GM19023 (cell line): ENCODE measurements around the gene RSPH6A.
"Not testable (repeated sequence)": the region's sequence is repeated elsewhere in the genome, so short reads cannot be mapped to it uniquely, and the experiment has no call there.

Experiments used
- ATAC-seq: cut with Tn5 transposase; IDR thresholded peaks from one replicate; pipeline ENCODE4 v1.9.1; 2021; ENCODE audit warnings: mild to moderate bottlenecking, moderate library complexity; ENCODE audit not compliant: unreplicated experiment

The RSPH6A gene

DNA sequence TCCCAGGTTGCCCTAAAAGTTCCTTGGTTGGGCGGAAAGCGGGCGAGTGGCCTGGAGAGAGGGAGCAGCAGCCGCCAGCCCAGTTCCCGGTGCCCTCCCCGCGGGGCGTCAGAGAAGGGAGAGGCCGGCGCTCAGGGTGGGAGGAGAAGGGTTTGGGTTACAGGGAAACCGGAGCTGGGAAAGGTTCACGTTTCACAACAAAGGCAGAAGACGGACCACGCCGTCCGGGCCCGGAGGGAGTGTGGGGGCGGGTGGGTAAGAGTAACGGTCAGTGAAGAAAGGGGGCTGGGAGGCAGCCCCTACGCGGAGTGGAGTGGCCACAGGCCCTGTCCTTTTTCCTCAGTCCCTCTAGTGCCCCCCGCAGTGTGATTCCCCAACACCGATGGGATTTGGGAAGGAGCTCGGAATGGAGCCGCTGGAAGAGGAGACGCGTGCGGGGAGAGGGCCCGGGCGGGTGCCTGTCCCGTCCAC, 47.7 kb downstream of the RSPH6A start:
- no peak for ATAC-seq

DNA sequence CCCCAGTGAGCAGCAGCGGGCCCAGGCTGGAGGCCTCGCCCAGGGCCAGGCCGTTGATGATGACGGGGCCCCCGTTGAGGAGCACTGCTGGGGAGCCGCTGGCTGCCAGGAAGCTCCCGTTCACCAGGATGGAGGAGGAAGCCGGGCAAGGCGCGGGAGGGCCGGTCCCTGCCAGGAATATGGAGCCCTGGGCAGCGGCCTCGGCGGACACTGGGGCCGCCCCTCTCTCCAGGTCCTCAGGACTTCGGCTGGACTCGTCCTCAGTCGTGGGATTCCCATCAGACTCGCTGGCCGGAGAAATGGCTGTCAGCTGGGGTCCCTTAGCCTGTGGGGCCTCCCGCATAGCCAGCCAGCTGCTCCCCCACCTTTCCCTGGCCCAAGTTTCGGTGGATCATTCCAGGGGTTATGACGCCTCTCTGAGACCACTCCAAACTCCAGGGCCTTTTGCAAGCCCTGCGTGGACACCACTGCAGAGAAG, 48.2 kb downstream of the RSPH6A start:
- ATAC-seq = no peak

DNA sequence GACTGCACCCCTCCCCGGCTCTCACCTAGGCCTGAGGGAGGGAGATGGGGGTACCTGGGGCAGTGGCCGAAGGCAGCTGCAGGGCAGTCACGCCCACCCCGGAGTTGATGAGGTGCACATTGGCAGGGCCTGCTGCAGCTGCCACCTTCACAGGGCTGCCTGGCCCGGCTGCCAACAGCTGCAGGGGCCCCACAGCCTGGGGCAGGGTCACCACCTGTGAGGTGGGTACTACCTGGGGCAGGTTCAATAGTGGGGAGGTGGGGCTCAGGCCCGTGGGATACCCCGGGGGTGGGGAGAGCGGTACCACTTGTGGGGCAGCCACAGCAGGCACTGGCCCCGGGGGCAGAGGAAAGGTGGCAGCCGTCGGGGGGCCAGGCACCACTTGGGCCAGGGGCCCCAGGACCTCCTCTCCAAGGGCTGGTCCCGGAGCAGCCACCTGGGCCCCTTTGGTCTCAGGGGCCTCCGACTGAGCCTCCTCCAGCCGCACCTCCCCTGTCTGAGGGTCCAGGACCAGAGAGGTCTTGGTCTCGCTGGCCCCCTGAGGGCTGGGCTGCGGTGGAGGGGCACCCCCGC, 48.7 kb downstream of the RSPH6A start:
- ATAC-seq = no peak

DNA sequence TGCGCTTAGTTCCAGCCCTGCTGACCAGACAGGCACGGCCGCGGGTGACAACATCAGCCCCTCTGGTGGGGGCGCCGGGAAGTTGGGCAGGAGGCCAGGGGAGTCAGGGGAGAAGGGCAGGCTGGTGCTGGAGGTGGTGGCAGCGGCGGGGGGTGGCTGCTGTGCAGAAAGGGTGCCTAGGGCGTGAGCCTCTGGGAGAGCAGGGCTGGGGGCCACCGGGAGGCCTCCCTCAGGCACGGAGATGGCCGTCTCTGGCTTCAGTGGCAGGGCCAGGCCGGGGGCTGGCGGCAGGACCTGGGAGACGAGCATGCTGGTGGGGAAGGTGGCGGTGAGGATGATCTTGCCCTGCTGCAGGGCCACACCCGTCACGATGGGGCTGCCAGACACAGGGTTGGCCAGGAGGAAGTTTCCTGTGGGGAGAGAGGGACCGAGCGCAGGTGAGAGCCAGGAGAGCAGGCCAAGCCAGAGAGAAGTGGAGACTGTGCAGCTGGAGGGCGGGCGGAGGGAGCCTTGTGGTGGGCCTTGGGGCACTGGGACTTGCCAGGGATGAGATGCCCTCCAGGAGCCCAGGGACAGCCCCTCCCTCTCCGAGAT, 49.3 kb downstream of the RSPH6A start:
- ATAC-seq = no peak

DNA sequence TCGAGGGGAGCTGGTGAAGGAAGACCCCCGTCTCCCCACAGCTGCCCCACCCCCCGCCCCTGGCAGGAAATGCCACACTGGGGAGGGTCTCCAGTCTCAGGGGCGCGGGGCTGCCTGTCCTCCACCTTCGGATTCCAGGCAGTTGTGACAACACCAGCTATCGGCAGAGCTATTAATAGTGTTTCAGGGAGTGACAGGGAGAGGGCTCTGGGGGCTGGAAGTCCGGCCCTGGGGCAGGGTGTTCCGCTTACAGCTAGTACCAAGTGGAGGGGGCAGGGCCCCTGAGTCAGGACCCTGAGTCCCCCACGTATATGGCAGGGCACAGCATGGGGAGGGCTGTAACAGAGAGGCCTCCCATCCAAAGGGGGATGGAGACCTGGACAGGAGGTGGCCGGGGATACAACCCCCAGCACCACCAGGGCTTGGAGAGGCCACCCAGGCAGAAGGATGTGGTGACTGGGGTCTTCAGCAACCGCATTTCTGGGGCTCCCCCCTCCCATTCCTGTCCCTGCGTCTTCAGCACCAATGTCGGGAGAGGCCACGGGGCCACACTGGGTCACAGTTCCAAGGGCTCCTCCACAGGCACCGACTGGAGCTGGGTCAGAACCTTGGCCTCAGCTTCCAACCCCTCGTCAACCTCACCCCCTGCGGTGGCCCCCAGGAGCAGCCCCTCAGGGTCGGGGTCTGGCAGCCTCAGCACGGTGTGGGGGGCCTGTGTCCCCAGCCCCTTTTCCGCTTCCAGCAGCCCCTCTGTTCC, 50.0 kb downstream of the RSPH6A start:
- no peak for ATAC-seq

DNA sequence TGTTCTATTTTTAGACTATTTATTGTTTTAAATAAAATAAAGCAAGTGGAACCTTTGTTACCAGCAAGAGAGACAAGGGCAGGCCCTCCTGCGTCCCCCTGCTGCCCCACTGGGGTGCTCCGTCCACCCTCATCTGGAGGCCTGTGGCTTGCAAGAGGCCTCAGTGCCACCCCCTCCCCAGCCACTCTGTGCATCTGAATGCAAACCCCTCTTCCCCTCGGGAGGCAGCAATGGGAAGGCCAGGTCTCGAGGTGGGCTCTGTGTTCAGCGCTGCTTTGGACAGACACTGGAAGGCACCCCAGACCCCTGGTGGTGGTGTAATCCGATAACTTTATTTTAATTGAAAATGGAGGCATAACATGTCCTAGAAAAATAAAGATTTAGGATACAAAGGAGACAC, 50.6 kb downstream of the RSPH6A start:
- ATAC-seq = no peak

DNA sequence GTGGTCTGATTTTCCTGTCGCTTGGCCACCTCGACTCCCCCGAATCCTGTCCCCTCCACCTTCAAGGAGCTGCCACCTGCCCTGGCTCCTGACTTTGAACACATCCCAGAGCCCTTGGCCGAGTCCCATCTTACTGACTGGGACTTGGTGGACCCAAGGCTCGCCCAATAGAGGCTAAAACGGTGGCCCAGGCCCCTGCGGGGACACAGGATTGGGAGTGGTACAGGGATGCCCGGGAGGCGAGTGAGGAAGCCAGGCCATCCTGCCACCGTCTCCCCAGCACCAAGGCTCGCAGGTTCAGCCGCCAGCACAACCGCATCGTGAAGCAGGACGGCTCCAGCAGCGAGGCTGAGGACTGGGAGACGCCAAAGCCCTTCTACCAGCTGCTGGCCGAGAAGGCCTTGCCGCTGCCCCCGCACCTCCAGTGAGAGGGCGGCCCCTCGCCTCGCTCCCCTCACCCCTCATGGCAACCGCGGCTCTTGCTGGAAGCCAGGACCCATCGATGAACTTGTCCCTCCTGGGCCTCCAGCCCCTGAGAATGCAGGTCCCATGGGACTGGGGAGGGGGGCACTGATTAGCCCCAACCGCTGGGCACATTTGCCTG, 51.3 kb downstream of the RSPH6A start:
- ATAC-seq = no peak

DNA sequence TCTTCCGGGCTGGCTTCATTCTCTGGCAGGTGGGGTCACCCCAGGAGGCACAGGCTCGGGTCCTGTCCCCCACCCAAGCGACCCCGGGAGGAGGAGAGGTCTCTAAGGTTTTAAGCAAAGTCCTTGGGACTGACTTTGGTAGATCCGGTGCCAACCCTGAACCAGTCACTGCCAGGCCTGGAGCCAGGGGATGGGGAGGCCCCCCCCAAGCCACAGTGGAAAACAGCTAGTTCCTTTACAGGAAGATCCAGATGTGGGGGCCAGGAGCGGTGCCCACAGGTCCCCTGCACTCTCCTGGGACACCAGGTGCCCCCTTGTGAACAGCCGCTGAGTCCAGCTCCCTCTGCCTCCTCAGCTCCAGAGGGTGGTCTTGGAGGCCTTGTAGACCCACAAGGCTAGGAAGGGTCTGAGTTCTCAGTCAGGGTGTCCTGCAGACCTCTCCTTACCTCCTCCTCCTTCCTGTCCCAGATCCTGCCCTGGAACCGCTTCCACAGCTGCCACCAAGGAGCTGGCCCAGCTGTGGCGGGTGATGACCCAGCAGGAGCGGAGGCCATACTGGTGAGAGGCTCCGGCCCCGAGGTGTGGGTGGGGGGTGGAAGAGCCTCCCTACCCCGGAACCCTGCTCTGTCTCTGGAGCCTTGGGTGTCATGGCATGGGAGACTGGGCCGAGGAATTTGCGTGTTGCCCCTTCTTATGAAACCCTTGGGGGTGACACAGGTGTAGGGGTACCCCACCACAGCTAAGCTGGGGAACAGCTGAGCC, 52.1 kb downstream of the RSPH6A start:
- no peak for ATAC-seq

DNA sequence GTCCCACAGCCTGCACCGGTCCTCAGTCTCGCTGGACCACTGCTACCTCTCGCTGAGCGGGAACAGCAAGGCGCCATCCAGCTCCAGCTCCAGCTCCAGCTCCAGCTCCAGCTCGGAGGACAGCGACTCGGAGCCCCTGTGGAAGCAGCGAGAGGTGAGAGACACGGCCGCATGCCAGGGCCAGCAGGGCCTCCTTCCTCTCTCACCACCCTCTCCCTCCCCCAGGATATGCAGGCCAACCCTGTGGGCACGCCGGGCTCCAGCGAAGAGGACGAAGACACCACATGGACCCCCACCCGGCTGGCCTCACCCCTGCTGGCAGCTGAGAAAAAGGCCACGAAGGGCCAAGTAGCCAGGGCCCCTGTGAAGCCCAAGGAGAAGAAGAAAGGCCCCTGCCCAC, 53.4 kb downstream of the RSPH6A start:
- ATAC-seq = no peak

DNA sequence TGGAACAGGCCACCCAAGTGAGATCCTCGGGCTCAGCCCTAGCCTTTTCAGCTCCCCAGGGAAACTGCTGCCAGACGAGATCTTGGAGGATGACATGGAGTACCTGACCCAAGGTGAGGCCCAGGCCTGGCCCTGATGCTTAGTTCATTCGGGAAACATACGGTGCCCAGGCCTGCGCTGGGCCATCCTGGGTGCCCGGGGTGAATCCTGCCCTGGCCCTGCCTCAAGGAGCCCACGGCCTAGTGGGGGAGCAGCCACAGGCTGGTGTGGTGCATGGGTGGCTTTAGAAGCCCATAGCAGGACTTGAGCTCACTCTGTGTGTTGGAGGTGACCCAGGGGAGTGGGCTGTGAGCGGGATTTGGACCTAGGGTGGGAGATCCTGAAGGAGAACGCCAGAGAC, 56.2 kb downstream of the RSPH6A start:
- no peak for ATAC-seq

DNA sequence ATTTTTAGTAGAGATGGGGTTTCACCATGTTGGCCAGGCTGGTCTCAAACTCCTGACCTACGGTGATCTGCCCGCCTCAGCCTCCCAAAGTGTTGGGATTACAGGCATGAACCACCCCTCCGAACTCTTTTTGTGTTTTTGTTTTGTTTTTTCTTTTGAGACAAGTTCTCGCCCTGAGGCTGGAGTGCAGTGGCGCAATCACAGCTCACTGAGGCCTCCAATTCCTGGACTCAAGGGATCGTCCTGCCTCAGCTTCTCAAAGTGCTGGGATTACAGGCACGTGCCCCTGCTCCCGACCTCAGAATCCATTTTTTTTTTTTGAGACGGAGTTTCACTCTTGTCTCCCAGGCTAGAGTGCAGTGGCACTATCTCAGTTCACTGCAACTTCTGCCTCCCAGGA, 57.4 kb downstream of the RSPH6A start:
- no peak for ATAC-seq

DNA sequence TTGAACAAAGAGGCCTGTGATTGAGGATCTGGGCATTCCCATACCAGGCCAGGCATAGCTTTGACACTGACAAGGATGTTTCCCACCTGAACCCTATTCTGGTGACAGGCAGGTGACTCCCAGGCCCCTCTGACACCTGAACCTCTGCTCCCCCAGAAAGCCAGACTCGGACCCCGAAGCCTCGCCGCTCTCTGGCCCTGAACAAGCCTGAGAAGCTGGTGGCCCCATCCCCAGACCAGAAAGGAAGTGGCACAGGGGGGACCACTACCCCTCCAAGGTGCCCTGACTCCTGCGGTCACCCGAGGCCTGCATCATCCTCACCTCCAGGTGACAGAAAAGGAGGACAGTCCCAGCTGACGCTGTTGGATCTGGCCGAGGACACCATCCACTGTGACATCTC, 60.8 kb downstream of the RSPH6A start:
- ATAC-seq = no peak

DNA sequence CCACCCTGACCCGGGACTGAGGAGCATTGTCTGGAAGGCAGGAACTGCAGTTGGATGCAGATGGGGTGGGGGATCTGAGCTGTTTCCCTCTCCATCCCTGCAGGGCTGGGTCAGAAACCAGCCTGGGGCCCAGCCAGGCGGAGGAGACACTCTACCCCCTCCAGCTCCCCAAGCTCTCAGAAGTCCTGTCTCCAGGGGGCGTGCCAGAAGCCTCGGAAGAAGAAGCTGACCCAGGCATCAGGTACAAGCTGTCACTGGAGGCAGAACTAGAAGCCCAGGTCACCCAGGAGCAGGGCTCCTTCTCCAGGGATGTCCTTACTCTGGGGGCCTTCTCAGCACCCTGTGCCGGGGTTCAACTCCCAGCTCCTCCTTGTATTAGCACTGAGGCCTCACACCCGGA, 61.6 kb downstream of the RSPH6A start:
- no peak for ATAC-seq

DNA sequence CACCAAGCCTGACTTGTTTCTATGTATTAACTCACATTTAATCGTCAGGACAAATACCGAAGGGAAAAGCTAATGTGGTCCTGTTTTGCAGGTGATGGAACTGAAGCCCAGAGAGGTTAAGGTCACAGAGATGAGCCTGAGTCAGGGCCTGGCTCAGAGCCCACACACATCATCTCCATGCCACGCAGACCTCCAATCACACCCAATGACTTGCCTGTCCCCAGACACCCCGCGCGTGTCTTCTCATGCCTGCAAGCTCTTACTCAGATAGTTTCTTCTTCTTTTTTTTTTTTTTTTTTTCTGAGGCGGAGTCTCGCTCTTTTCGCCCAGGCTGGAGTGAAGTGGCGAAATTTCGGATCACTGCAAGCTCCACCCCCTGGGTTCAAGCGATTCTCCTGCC, 62.5 kb downstream of the RSPH6A start:
- ATAC-seq = no peak

DNA sequence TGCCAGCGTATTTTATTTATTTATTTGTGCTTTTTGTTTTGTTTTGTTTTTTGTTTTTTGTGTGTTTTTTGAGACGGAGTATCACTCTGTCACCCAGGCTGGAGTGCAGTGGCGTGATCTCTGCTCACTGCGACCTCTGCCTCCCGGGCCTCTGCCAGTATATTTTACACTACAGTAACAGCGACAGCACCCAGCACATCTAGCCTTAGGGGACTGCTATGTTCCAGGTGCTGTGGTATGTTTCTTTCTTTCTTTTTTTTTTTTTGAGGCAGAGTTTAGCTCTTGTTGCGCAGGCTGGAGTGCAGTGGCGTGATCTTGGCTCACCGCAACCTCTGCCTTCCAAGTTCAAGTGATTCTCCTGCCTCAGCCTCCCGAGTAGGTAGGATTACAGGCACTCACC, 63.6 kb downstream of the RSPH6A start:
- ATAC-seq = not testable (repeated sequence)

DNA sequence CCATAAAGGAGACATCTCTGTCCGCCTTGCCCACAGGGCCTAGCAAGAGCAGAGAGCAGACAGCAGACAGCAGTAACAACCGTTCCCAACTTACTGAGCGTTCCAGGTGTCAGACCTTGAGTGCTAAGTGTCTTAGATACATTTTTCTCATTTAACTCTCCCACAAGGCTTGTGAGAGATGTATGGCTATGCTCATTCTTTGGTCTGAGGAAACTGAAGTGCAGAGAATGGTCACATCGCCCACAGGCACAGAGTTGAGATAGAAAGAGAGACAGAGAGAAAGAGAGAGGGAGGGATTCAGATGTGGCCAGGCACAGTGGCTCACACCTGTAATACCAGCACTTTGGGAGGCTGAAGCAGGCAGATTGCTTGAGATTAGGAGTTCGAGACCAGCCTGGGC, 67.6 kb downstream of the RSPH6A start:
- ATAC-seq = no peak

DNA sequence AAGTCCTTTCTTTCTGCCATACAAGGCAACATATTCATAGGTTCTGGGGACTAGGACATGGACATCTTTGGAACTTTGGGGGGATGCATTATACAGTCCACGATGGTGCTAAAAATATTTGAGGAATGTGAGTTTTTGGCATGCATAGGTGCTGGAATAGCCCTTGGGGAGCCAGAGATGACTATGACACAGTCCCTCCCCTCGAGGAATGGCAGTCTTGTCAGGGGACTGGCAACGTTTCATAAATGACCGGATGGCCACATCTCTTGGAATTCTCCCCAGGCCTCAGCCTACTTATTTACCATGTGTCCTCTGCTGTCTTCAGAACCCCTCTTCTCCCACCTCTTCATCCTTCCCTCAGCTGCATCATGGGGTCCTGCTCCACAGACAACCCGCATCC, 68.2 kb downstream of the RSPH6A start:
- no peak for ATAC-seq
